Measurements from ENCODE around the gene DHRS7C.

The DHRS7C gene

GRCh38 chr17:9768381-9768934 is 22.9 kb downstream of the DHRS7C start:
- TF ChIP-seq, protein P1, sequence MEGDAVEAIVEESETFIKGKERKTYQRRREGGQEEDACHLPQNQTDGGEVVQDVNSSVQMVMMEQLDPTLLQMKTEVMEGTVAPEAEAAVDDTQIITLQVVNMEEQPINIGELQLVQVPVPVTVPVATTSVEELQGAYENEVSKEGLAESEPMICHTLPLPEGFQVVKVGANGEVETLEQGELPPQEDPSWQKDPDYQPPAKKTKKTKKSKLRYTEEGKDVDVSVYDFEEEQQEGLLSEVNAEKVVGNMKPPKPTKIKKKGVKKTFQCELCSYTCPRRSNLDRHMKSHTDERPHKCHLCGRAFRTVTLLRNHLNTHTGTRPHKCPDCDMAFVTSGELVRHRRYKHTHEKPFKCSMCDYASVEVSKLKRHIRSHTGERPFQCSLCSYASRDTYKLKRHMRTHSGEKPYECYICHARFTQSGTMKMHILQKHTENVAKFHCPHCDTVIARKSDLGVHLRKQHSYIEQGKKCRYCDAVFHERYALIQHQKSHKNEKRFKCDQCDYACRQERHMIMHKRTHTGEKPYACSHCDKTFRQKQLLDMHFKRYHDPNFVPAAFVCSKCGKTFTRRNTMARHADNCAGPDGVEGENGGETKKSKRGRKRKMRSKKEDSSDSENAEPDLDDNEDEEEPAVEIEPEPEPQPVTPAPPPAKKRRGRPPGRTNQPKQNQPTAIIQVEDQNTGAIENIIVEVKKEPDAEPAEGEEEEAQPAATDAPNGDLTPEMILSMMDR (IDR thresholded peaks at IDR 0.05; ENCODE audit: low read depth, low read length) = peak; percentile 20
- TF ChIP-seq MAX (IDR thresholded peaks at IDR 0.05; ENCODE audit: low read depth, low read length) = no peak
- H3K4me3 ChIP-seq (ENCODE audit: low read depth, low read length) = no peak overlapping the region
- peak; percentile 53 for DNase-seq (ENCODE audit: low read depth)

GRCh38 chr17:9767432-9767991 is 23.9 kb downstream of the DHRS7C start:
- TF ChIP-seq MAX (IDR thresholded peaks at IDR 0.05; ENCODE audit: low read depth, low read length) (no peak), POLR2A (IDR thresholded peaks at IDR 0.05; ENCODE audit: extremely low read depth, insufficient read length) (no peak), MYC (IDR thresholded peaks at IDR 0.05; ENCODE audit: low read depth, low read length) (no peak)
- TF ChIP-seq, protein P1 (IDR thresholded peaks at IDR 0.05; ENCODE audit: low read depth, low read length) = no peak
- H3K4me3 ChIP-seq (ENCODE audit: low read depth, low read length) = no peak overlapping the region
- DNase-seq (ENCODE audit: low read depth) = no peak

- no peak for DNase-seq (ENCODE audit: low read depth)
- H3K4me3 ChIP-seq (ENCODE audit: low read depth, low read length) = no peak overlapping the region
- TF ChIP-seq MYC (IDR thresholded peaks at IDR 0.05; ENCODE audit: low read depth, low read length) = no peak
- TF ChIP-seq MAX (IDR thresholded peaks at IDR 0.05; ENCODE audit: low read depth, low read length) = no peak
- no peak for TF ChIP-seq POLR2A (IDR thresholded peaks at IDR 0.05; ENCODE audit: extremely low read depth, insufficient read length)
- TF ChIP-seq, protein P1 (IDR thresholded peaks at IDR 0.05; ENCODE audit: low read depth, low read length) = no peak
These were observed 24.4 kb downstream of the DHRS7C start for GRCh38 chr17:9766970-9767369.

- no peak overlapping the region for H3K4me3 ChIP-seq (ENCODE audit: low read depth, low read length)
- TF ChIP-seq MAX (IDR thresholded peaks at IDR 0.05; ENCODE audit: low read depth, low read length) (no peak), MYC (IDR thresholded peaks at IDR 0.05; ENCODE audit: low read depth, low read length) (no peak), POLR2A (IDR thresholded peaks at IDR 0.05; ENCODE audit: extremely low read depth, insufficient read length) (no peak)
- TF ChIP-seq, protein P1 (IDR thresholded peaks at IDR 0.05; ENCODE audit: low read depth, low read length) = no peak
- no peak for DNase-seq (ENCODE audit: low read depth)
These were observed 26.1 kb downstream of the DHRS7C start for GRCh38 chr17:9765322-9765721.

- no peak overlapping the region for H3K4me3 ChIP-seq (ENCODE audit: low read depth, low read length)
- no peak for TF ChIP-seq MAX (IDR thresholded peaks at IDR 0.05; ENCODE audit: low read depth, low read length)
- TF ChIP-seq POLR2A (IDR thresholded peaks at IDR 0.05; ENCODE audit: extremely low read depth, insufficient read length) = no peak
- TF ChIP-seq MYC (IDR thresholded peaks at IDR 0.05; ENCODE audit: low read depth, low read length) = no peak
- TF ChIP-seq, protein P1 (IDR thresholded peaks at IDR 0.05; ENCODE audit: low read depth, low read length) = no peak
- DNase-seq (ENCODE audit: low read depth) = peak; percentile 52
These were observed 27.7 kb downstream of the DHRS7C start for GRCh38 chr17:9763643-9764042.
